ENCODE results near the gene CRACDL. TPM values are rescaled to one million over a fixed set of nuclear protein-coding genes. Genes with fewer than 3 reads are reported as not detected.
"Not testable (repeated sequence)": the region's sequence is repeated elsewhere in the genome, so short reads cannot be mapped to it uniquely, and the experiment has no call there.

Gene CRACDL
- total RNA-seq, 2 experiments from 2014 or later, result 0.18 to 0.97 TPM

- ChIA-PET POLR2A (no interaction called here), CTCF (no interaction called here)
- peaks cover 8% of the 10 kb centered on the region for H3K9me3 Mint-ChIP-seq (ENCODE audit: insufficient read depth)
- H3K36me3 Mint-ChIP-seq (ENCODE audit: low read depth), result no peaks in the 10 kb centered on the region
- no peak overlapping the region for H3K27ac Mint-ChIP-seq
- peaks cover 4% of the 10 kb centered on the region for H3K4me1 Mint-ChIP-seq (ENCODE audit: low read depth)
- H3K27me3 Mint-ChIP-seq (ENCODE audit: low read depth), result peaks cover 22% of the 10 kb centered on the region
- DNase-seq (no peak), ATAC-seq (no peak)
- H3K4me3 Mint-ChIP-seq, result no peak overlapping the region
Measured at GRCh38 chr2:98891591-98891990, 44.4 kb downstream of the CRACDL start.

GRCh38 chr2:98886066-98886554, 49.9 kb downstream of the CRACDL start:
- ATAC-seq (no peak), DNase-seq (no peak)
- Mint-ChIP-seq H3K4me3 (no peak overlapping the region), H3K27me3 (ENCODE audit: low read depth) (peaks cover 10% of the 10 kb centered on the region), H3K4me1 (ENCODE audit: low read depth) (no peaks in the 10 kb centered on the region), H3K36me3 (ENCODE audit: low read depth) (no peaks in the 10 kb centered on the region), H3K9me3 (ENCODE audit: insufficient read depth) (peaks cover 19% of the 10 kb centered on the region), H3K27ac (no peak overlapping the region)
- POLR2A ChIA-PET, result interaction anchor here (0.6 kb wide), 1 partner anchor 14 kb away, joined by 6 read pairs; no protein-coding TSS in a partner anchor
- CTCF ChIA-PET, result no interaction called here

- H3K9me3 Mint-ChIP-seq (ENCODE audit: insufficient read depth), result peaks cover 19% of the 10 kb centered on the region
- H3K4me1 Mint-ChIP-seq (ENCODE audit: low read depth), result no peaks in the 10 kb centered on the region
- no peak overlapping the region for H3K27ac Mint-ChIP-seq
- H3K4me3 Mint-ChIP-seq, result no peak overlapping the region
- no peak for DNase-seq
- H3K27me3 Mint-ChIP-seq (ENCODE audit: low read depth), result peaks cover 7% of the 10 kb centered on the region
- no peak for ATAC-seq
- H3K36me3 Mint-ChIP-seq (ENCODE audit: low read depth), result no peaks in the 10 kb centered on the region
- POLR2A ChIA-PET, result no interaction called here
- CTCF ChIA-PET, result no interaction called here
Measured at GRCh38 chr2:98884658-98885057, 51.4 kb downstream of the CRACDL start.

GRCh38 chr2:98883780-98884211, 52.2 kb downstream of the CRACDL start:
- Mint-ChIP-seq H3K4me3 (no peak overlapping the region), H3K27ac (no peak overlapping the region), H3K4me1 (ENCODE audit: low read depth) (no peaks in the 10 kb centered on the region), H3K27me3 (ENCODE audit: low read depth) (peaks cover 7% of the 10 kb centered on the region), H3K9me3 (ENCODE audit: insufficient read depth) (peaks cover 19% of the 10 kb centered on the region), H3K36me3 (ENCODE audit: low read depth) (no peaks in the 10 kb centered on the region)
- ATAC-seq, result no peak
- ChIA-PET CTCF (no interaction called here), POLR2A (no interaction called here)
- no peak for DNase-seq

- POLR2A ChIA-PET, result no interaction called here
- peaks cover 19% of the 10 kb centered on the region for H3K9me3 Mint-ChIP-seq (ENCODE audit: insufficient read depth)
- CTCF ChIA-PET, result interaction anchor here (1.7 kb wide), 1 partner anchor 12 kb away, joined by 4 read pairs; no protein-coding TSS in a partner anchor
- DNase-seq, result peak; percentile 6
- H3K36me3 Mint-ChIP-seq (ENCODE audit: low read depth), result no peaks in the 10 kb centered on the region
- no peaks in the 10 kb centered on the region for H3K4me1 Mint-ChIP-seq (ENCODE audit: low read depth)
- ATAC-seq, result no peak
- H3K4me3 Mint-ChIP-seq, result no peak overlapping the region
- H3K27me3 Mint-ChIP-seq (ENCODE audit: low read depth), result peaks cover 6% of the 10 kb centered on the region
- H3K27ac Mint-ChIP-seq, result no peak overlapping the region
Measured at GRCh38 chr2:98882971-98883779, 52.9 kb downstream of the CRACDL start.

- H3K27me3 Mint-ChIP-seq (ENCODE audit: low read depth), result peaks cover 3% of the 10 kb centered on the region
- ChIA-PET CTCF (interaction anchor here (1.7 kb wide), 1 partner anchor 11 kb away, joined by 4 read pairs; no protein-coding TSS in a partner anchor), POLR2A (no interaction called here)
- peaks cover 16% of the 10 kb centered on the region for H3K9me3 Mint-ChIP-seq (ENCODE audit: insufficient read depth)
- no peak overlapping the region for H3K27ac Mint-ChIP-seq
- no peaks in the 10 kb centered on the region for H3K4me1 Mint-ChIP-seq (ENCODE audit: low read depth)
- ATAC-seq (no peak), DNase-seq (no peak)
- H3K4me3 Mint-ChIP-seq, result no peak overlapping the region
- no peaks in the 10 kb centered on the region for H3K36me3 Mint-ChIP-seq (ENCODE audit: low read depth)
Measured at GRCh38 chr2:98882368-98882767, 53.7 kb downstream of the CRACDL start.

- ATAC-seq (no peak), DNase-seq (peak; percentile 18)
- H3K4me3 Mint-ChIP-seq, result no peak overlapping the region
- H3K4me1 Mint-ChIP-seq (ENCODE audit: low read depth), result no peaks in the 10 kb centered on the region
- H3K27me3 Mint-ChIP-seq (ENCODE audit: low read depth), result peaks cover 2% of the 10 kb centered on the region
- no peak overlapping the region for H3K27ac Mint-ChIP-seq
- POLR2A ChIA-PET, result no interaction called here
- H3K36me3 Mint-ChIP-seq (ENCODE audit: low read depth), result no peaks in the 10 kb centered on the region
- H3K9me3 Mint-ChIP-seq (ENCODE audit: insufficient read depth), result peaks cover 7% of the 10 kb centered on the region
- CTCF ChIA-PET, result no interaction called here
Measured at GRCh38 chr2:98881153-98881650, 54.8 kb downstream of the CRACDL start.

GRCh38 chr2:98880266-98881152, 55.5 kb downstream of the CRACDL start:
- CTCF ChIA-PET, result no interaction called here
- Mint-ChIP-seq H3K27me3 (ENCODE audit: low read depth) (peaks cover 2% of the 10 kb centered on the region), H3K4me1 (ENCODE audit: low read depth) (no peaks in the 10 kb centered on the region), H3K9me3 (ENCODE audit: insufficient read depth) (peaks cover under 1% of the 10 kb centered on the region), H3K4me3 (no peak overlapping the region), H3K27ac (no peak overlapping the region), H3K36me3 (ENCODE audit: low read depth) (no peaks in the 10 kb centered on the region)
- DNase-seq (no peak), ATAC-seq (no peak)
- POLR2A ChIA-PET, result no interaction called here

- H3K9me3 Mint-ChIP-seq (ENCODE audit: insufficient read depth); CTCF ChIA-PET; H3K36me3 Mint-ChIP-seq (ENCODE audit: low read depth); H3K4me3 Mint-ChIP-seq; H3K27ac Mint-ChIP-seq; DNase-seq; H3K4me1 Mint-ChIP-seq (ENCODE audit: low read depth); POLR2A ChIA-PET; ATAC-seq; H3K27me3 Mint-ChIP-seq (ENCODE audit: low read depth): not testable (repeated sequence)
Measured at GRCh38 chr2:98877658-98878057, 58.4 kb downstream of the CRACDL start.

GRCh38 chr2:98876741-98877140, 59.3 kb downstream of the CRACDL start:
- ATAC-seq (no peak), DNase-seq (no peak)
- H3K36me3 Mint-ChIP-seq (ENCODE audit: low read depth), result no peaks in the 10 kb centered on the region

GRCh38 chr2:98875746-98876145, 60.3 kb downstream of the CRACDL start:
- Mint-ChIP-seq H3K27ac (no peak overlapping the region), H3K4me3 (no peak overlapping the region), H3K27me3 (ENCODE audit: low read depth) (peaks cover 2% of the 10 kb centered on the region), H3K36me3 (ENCODE audit: low read depth) (no peaks in the 10 kb centered on the region), H3K4me1 (ENCODE audit: low read depth) (no peaks in the 10 kb centered on the region), H3K9me3 (ENCODE audit: insufficient read depth) (no peaks in the 10 kb centered on the region)
- DNase-seq, result no peak
- ATAC-seq, result no peak
- ChIA-PET CTCF (no interaction called here), POLR2A (interaction anchor here (0.6 kb wide), 1 partner anchor 17 kb away, joined by 4 read pairs; no protein-coding TSS in a partner anchor)

More at GRCh38 chr2:98876741-98877140, 59.3 kb downstream of the CRACDL start:
- no peak overlapping the region for H3K4me3 Mint-ChIP-seq
- peaks cover 2% of the 10 kb centered on the region for H3K27me3 Mint-ChIP-seq (ENCODE audit: low read depth)
- no peaks in the 10 kb centered on the region for H3K9me3 Mint-ChIP-seq (ENCODE audit: insufficient read depth)
- ChIA-PET POLR2A (no interaction called here), CTCF (no interaction called here)
- no peaks in the 10 kb centered on the region for H3K4me1 Mint-ChIP-seq (ENCODE audit: low read depth)
- no peak overlapping the region for H3K27ac Mint-ChIP-seq
